ENCODE measurements around the gene C1orf216.
A peak's percentile ranks its signal among the peaks of the same experiment; 100 is the strongest.
"Not testable (repeated sequence)": the region's sequence is repeated elsewhere in the genome, so short reads cannot be mapped to it uniquely, and the experiment has no call there.

C1orf216 gene

DNA sequence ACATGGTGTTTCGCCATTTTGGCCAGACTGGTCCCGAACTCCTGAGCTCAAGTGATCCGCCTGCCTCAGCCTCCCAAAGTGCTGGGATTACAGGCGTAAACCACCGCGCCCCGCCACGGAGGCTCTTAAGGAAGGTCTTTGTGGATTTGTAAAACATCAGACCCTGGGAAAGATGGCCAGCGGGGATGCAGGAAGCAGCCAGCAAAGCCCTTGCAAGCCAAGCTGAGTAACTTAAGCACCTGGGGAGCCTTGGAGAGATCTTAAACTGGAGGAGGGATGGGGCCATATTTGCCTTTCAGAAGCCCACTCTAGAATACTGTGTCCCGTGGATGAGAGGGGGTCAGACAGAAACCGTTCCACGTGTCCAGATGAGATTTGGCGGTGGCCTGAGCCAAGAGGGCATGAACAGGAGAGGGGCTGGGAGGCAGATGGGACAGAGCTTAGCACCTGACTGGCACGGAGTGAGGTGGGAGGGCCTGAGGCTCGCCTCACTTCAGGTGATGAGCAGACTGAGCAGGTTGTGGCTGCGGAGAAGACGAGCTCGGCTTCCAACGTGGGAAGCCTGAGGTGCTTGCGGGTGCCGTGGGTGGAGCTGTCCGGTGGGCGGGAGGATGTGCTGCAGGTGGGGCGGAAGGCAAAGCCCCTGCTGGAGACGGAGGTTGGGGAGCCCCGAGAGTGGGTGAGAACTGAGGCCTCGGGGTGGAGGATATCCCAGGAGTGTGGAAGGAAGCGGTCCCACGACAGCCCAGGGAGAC, 11.7 kb downstream of the C1orf216 start:
- DNase-seq, result peak in 1 of 2 experiments; percentile 62

DNA sequence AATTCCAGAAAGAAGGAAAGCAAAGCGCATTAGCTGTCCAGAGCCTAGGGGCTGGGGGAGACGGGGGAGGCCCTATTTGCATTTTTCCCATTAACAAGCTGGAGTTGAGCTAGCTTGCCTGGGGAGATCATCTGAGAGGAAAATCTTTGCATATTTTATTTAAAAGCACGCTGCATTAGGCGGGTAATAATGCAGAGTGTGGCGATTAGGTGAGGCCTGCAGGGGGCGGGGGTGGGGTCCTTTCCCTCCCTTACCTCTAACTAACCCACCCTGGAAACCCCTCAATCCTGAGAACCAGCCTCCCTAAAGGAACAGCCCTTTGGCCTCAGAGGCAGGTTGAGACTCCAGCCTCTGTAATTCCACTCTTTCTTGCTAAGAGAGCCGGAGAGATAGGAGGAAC, 16.2 kb downstream of the C1orf216 start:
- no peak for DNase-seq

DNA sequence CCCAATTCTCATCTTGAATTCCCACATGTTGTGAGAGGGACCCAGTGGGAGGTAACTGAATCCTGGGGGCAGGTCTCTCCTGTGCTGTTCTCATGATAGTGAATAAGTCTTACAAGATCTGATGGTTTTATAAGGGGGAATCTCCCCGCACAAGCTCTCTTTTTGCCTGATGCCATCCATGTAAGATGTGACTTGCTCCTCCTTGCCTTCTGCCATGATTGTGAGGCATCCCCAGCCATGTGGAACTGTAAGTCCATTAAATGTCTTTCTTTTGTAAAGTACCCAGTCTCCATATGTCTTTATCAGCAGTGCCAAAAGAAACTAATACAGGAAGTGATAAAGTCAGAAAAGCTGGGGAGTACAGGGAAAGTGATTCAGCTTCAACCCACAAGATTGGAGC, 19.5 kb downstream of the C1orf216 start:
- not testable (repeated sequence) for DNase-seq

DNA sequence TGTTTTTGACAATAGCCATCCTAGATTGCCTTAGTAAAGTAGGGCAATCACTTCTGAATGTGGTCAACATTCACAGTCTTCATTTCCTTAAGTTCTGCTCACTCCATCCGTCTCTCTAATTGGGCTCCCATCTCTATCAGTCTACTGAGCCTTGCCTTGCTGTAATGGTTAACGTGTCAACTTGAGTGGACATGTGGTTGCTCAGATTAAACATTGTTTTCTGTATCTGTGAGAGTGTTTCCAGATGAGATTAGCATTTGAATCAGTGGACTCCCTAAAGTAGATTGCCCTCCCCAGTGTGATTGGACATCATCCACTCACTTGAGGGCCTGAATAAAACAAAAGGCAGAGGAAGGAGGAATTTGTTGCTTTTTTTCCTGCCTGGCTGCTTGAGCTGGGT, 26.4 kb downstream of the C1orf216 start:
- no peak for DNase-seq

- DNase-seq, result no peak
These were observed 27.0 kb downstream of the C1orf216 start for GRCh38 chr1:35691571-35692220.

GRCh38 chr1:35691080-35691479, 27.6 kb downstream of the C1orf216 start:
- no peak for DNase-seq

- DNase-seq, result not testable (repeated sequence)
These were observed 28.6 kb downstream of the C1orf216 start for GRCh38 chr1:35690103-35690502.

DNA sequence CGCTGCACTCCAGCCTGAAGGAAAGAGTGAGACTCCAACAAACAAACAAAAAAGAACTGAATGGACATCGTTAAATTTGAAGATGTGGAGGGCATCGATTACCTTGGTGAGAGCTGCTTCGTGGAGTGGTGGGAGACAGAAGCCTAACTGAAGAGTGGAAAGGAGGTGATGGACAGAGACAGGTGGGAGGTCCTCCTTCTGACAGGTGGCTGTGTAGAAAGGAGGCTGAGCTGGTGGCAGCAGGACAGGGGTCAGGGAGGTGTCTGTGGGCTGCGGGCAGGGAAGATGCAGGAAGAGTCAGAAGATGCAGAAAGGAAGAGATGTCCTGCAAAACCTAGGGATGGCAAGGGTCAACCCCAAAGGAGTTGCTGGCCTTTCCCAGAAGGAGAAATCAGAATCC, 30.5 kb downstream of the C1orf216 start:
- no peak for DNase-seq

- no peak for DNase-seq
These were observed 35.7 kb downstream of the C1orf216 start for GRCh38 chr1:35683012-35683411.

DNA sequence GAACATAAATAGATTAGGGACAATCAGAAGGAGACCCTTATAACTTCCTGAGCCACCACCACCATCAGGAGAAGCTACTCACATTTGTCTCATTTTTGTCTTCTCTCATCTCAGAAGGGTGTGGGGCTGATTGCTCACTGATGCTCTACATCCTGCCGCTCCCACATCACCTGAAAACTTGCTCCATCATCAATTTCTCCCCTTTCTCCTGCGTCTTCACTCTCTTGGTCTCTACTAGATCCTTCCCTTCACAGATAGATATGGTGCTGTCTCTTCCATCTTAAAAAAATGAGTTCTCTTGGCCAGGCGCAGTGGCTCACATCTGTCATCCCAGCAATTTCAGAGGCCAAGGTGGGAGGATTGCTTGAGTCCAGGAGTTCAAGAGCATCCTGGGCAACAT, 38.4 kb downstream of the C1orf216 start:
- no peak for DNase-seq

DNA sequence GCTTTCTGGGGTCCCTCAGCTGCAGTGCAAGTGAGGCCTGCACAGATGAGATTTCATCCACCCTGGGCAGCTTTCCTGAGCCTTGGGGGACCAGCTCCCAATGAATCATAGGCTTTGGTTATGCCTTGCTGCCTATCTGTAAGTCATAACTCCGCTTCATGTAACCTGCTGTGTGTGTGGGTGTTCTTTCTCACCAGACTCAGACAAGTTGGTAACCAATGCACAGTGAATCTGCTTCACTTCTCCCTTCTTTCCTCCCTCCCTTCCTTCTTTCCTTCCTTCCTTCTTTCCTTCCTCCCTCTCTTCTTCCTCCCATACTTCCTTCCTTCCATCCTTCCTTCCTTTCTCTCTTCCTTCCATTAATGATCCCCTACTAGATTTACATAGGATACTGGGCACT, 42.9 kb downstream of the C1orf216 start:
- no peak for DNase-seq

GRCh38 chr1:35674111-35674510, 44.6 kb downstream of the C1orf216 start:
- DNase-seq, result no peak

DNA sequence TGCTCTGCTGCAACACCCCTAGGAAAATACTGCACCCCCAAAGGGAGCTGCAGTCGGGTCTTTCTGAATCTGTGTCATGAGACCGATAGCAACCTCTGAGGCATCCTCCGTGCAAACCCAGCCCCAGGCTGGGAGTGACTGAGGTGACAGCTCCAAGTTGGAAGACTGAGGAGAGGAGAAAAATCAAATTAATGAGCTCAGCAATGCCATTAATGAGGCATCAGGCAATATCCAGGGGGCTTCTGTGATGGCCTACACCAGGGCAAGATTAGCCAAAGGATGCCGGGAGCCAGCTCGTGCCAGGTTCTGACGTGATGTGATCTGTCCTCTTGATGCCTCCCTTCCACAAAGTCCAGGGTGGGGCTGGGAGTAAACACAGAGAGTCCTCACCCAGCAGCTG, 46.6 kb downstream of the C1orf216 start:
- DNase-seq, result no peak

DNA sequence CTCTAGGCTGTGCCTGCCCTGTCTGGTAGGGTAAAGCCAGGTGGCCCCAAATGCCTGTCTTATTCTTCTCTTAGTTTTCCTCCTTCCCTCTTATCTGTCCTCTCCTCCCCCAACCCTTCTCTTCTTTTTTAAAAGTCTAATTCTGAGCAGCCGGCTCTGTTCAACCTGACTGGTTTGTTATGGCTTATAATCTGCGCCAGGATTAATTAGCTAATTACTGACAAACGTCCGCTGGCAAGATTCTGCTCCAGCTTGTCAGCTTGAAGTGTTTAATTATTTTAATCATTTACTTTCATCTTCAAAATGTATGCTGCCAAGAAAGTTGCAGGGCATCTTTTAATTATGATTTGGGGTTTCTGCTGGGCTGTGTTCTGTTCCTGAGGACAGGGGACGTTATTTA, 50.2 kb downstream of the C1orf216 start:
- DNase-seq, result no peak

DNA sequence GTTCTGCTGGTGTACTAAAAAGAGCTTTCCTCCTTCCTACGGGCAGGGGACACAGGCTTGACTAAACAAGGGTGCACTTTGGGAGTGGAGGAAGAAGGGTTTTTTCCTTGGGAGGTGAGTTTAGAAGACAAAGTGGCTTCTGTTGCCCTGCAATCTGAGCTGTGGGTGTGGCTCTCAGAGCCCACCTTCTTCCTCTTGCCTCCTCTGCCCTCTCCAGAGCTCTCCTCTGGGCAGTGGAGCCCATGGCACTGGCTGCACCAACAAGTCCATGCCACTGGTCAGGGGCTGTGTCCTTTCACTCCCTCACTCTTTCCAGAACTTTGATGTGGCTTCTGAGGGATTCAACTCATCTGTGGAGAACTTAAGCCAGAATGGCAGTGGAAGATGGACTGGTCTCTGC, 51.8 kb downstream of the C1orf216 start:
- DNase-seq, result no peak

DNA sequence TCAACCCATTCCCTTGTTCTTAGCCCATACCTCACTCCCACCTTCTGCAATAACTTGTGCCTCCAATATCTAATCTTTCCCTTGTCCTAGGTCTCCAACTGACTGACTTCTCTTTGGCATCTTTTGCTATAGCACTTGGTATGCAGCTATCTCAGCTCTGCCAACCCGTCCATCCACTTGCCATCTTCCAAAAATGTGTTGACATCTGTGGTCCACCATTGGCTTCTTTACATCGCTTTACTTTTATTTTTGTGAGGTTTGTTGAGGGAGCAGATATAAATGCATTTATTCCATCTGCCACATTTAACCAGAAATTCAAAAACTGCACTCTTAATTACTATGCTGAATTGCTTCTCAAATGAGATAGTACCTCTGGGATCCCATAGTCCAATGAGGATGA, 52.5 kb downstream of the C1orf216 start:
- DNase-seq, result no peak

Data from stimulated activated CD4-positive, alpha-beta T cell treated with anti-CD3 and anti-CD28 coated beads, Interleukin-4, amount 100 ng/mL, for 4 hours (primary cell).